Gastroesophageal sphincter (tissue), 4 donors: Measurements from ENCODE around the gene LRP11. TPM values are rescaled to one million over a fixed set of nuclear protein-coding genes. Genes with fewer than 3 reads are reported as not detected.

Experiments used
- ATAC-seq: fragments of 150-250 bp; one replicate; pipeline ENCODE4 v1.9.1; 2016; ENCODE audit warnings: mild to moderate bottlenecking, moderate library complexity
- H3K27ac ChIP-seq, 4 donors: fragments of 200-600 bp; sonication (generic) in 3 of 4; 1 replicate in 3 of 4; 2 replicates in 1 of 4; pipeline ENCODE4 v1.5.1; 2016 to 2019
- H3K27me3 ChIP-seq: fragments of 200-600 bp; sonication (generic); one replicate; pipeline ENCODE4 v1.5.1; 2019
- H3K36me3 ChIP-seq, 2 donors: fragments of 200-600 bp; sonication (generic); one replicate each; pipeline ENCODE4 v1.5.1; 2019; ENCODE audit warnings: control low read depth in 1 of 2
- H3K4me1 ChIP-seq, 3 donors: fragments of 200-600 bp; sonication (generic); 1 replicate in 2 of 3; 2 replicates in 1 of 3; pipeline ENCODE4 v1.5.1; 2016 to 2019; ENCODE audit warnings: control low read depth in 2 of 3
- H3K4me3 ChIP-seq, 2 donors: fragments of 200-600 bp; sonication (generic); one replicate each; pipeline ENCODE4 v1.5.1; 2019; ENCODE audit warnings: mild to moderate bottlenecking in 1 of 2, moderate library complexity in 1 of 2
- H3K9me3 ChIP-seq, 3 donors: fragments of 200-600 bp; sonication (generic); one replicate each; pipeline ENCODE4 v1.5.1; 2017 to 2019; ENCODE audit warnings: control low read depth in 2 of 3
- EP300 ChIP-seq: sonication (generic); formaldehyde crosslinking; IDR thresholded peaks from one replicate; pipeline ENCODE4 v1.6.1; 2017; ENCODE audit warnings: antibody characterized with exemption, mild to moderate bottlenecking
- POLR2A ChIP-seq, 2 donors: fragments of 450-650 bp; IDR thresholded peaks; one replicate each; pipeline ENCODE4 v1.6.1; 2017; ENCODE audit warnings: antibody characterized with exemption in 2 of 2, mild to moderate bottlenecking in 2 of 2, moderate library complexity in 1 of 2
- POLR2AphosphoS5 ChIP-seq: sonication (generic); formaldehyde crosslinking; IDR thresholded peaks from one replicate; pipeline ENCODE4 v1.6.1; 2017; ENCODE audit warnings: antibody characterized with exemption
- WGBS, 2 donors: methylation state at CpG; one replicate each; pipeline ENCODE4 v1.1.5; 2018; ENCODE audit warnings: low coverage in 1 of 2; 5-methylcytosine and 5-hydroxymethylcytosine counted together
- total RNA-seq, 4 donors: library from RNA; depleted of rRNA; stranded (reverse); fragments of >200 nt; gene quantifications; one replicate each; pipeline ENCODE4 v1.1.0, GENCODE V29; 2016
- TF ChIP-seq, protein P1 (sequence below), 4 experiments: fragments of 200-600 bp in 2 of 4; fragments of 450-650 bp in 2 of 4; sonication (generic) in 1 of 4; IDR thresholded peaks; one replicate each; pipeline ENCODE4 v1.5.1; 2017 to 2019; ENCODE audit warnings: antibody characterized with exemption in 4 of 4, mild to moderate bottlenecking in 2 of 4, moderate library complexity in 2 of 4

LRP11 gene
- total RNA-seq, 4 donors from 2014 or later, result 17.9 to 33.3 (median 29.6) TPM

- H3K4me1 ChIP-seq, result peaks cover 0 to 39% (median 2%) of the 10 kb centered on the region in 3 donors
- 100% methylated on average over 2 of the region's 10 CpGs; no CpG with 5 or more reads in 1 of the 2 donors for WGBS, 2 donors
- TF ChIP-seq POLR2AphosphoS5 (no peak), POLR2A (IDR thresholded peaks at IDR 0.05) (no peak), EP300 (no peak)
- TF ChIP-seq, protein P1, sequence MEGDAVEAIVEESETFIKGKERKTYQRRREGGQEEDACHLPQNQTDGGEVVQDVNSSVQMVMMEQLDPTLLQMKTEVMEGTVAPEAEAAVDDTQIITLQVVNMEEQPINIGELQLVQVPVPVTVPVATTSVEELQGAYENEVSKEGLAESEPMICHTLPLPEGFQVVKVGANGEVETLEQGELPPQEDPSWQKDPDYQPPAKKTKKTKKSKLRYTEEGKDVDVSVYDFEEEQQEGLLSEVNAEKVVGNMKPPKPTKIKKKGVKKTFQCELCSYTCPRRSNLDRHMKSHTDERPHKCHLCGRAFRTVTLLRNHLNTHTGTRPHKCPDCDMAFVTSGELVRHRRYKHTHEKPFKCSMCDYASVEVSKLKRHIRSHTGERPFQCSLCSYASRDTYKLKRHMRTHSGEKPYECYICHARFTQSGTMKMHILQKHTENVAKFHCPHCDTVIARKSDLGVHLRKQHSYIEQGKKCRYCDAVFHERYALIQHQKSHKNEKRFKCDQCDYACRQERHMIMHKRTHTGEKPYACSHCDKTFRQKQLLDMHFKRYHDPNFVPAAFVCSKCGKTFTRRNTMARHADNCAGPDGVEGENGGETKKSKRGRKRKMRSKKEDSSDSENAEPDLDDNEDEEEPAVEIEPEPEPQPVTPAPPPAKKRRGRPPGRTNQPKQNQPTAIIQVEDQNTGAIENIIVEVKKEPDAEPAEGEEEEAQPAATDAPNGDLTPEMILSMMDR (IDR thresholded peaks at IDR 0.05), result no peak
- no peaks in the 10 kb centered on the region for H3K27me3 ChIP-seq
- no peak for ATAC-seq
- no peak overlapping the region for H3K27ac ChIP-seq
- H3K36me3 ChIP-seq, result peaks cover 0 to 28% of the 10 kb centered on the region in 2 donors
- H3K9me3 ChIP-seq, result no peaks in the 10 kb centered on the region
- no peak overlapping the region for H3K4me3 ChIP-seq
Observed at GRCh38 chr6:149843051-149843633, 21.0 kb downstream of the LRP11 start.

DNA sequence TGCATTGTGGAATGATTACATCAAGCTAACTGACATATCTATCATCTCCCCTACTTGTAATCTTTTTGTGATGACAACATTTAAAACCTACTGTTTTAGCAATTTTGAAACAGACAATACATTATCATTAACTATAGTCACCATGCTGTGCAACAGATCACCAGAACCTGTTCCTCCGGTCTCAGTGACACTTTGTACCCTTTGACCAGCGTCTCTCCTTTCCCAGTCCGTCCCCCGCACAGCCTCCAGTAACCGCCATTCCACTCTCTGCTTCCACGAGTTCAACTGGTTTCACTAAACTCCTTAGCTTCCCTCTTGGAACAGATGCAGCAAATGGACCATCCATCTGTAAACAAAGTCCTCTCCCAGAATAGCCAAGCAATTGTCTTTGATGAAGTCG, 21.8 kb downstream of the LRP11 start:
- 92 to 100% methylated on average over 4 to 7 of the region's 7 CpGs for WGBS, 2 donors
- Histone ChIP-seq H3K27ac (no peak overlapping the region), H3K4me1 (peaks cover 0 to 32% (median 2%) of the 10 kb centered on the region in 3 donors), H3K36me3 (peaks cover 0 to 35% of the 10 kb centered on the region in 2 donors), H3K27me3 (no peaks in the 10 kb centered on the region), H3K4me3 (no peak overlapping the region), H3K9me3 (no peaks in the 10 kb centered on the region)
- TF ChIP-seq POLR2A (IDR thresholded peaks at IDR 0.05) (no peak), POLR2AphosphoS5 (no peak), EP300 (no peak)
- TF ChIP-seq, protein P1 (IDR thresholded peaks at IDR 0.05), result no peak
- no peak for ATAC-seq

GRCh38 chr6:149840345-149841075, 23.6 kb downstream of the LRP11 start:
- Histone ChIP-seq H3K27me3 (no peaks in the 10 kb centered on the region), H3K4me3 (no peak overlapping the region), H3K36me3 (peaks cover 0 to 53% of the 10 kb centered on the region in 2 donors), H3K9me3 (no peaks in the 10 kb centered on the region), H3K27ac (no peak overlapping the region), H3K4me1 (peaks cover 0 to 17% (median 0%) of the 10 kb centered on the region in 3 donors)
- ATAC-seq, result peak; percentile 86
- no peak for TF ChIP-seq EP300
- TF ChIP-seq, protein P1 (IDR thresholded peaks at IDR 0.05), result peak in 3 of 4 experiments; percentile 10 to 55 (median 52)
- TF ChIP-seq POLR2A (IDR thresholded peaks at IDR 0.05), result no peak
- TF ChIP-seq POLR2AphosphoS5, result peak; percentile 67
- WGBS, 2 donors, result 58 to 64% methylated on average over 3 to 5 of the region's 8 CpGs

GRCh38 chr6:149834513-149835481, 29.4 kb downstream of the LRP11 start:
- Histone ChIP-seq H3K36me3 (peaks cover 0 to 53% of the 10 kb centered on the region in 2 donors), H3K4me1 (no peaks in the 10 kb centered on the region), H3K27me3 (no peaks in the 10 kb centered on the region), H3K4me3 (no peak overlapping the region), H3K27ac (no peak overlapping the region), H3K9me3 (no peaks in the 10 kb centered on the region)
- TF ChIP-seq EP300 (no peak), POLR2A (IDR thresholded peaks at IDR 0.05) (no peak)
- TF ChIP-seq, protein P1 (IDR thresholded peaks at IDR 0.05), result peak; percentile 91 to 94 (median 93)
- 48 to 74% methylated on average over 3 to 4 of the region's 5 CpGs for WGBS, 2 donors
- peak; percentile 46 for ATAC-seq
